GM21423 (cell line): ENCODE measurements around the gene SYNPR.
A peak's percentile ranks its signal among the peaks of the same experiment; 100 is the strongest.

ENCODE experiments used
- ATAC-seq: cut with Tn5 transposase; IDR thresholded peaks from one replicate; pipeline ENCODE4 v1.9.1; 2021; ENCODE audit warnings: mild to moderate bottlenecking, moderate library complexity; ENCODE audit not compliant: unreplicated experiment

SYNPR gene

GRCh38 chr3:63462732-63463131 is 184.6 kb downstream of the SYNPR start:
- no peak for ATAC-seq

GRCh38 chr3:63467392-63467791 is 189.3 kb downstream of the SYNPR start:
- no peak for ATAC-seq

DNA sequence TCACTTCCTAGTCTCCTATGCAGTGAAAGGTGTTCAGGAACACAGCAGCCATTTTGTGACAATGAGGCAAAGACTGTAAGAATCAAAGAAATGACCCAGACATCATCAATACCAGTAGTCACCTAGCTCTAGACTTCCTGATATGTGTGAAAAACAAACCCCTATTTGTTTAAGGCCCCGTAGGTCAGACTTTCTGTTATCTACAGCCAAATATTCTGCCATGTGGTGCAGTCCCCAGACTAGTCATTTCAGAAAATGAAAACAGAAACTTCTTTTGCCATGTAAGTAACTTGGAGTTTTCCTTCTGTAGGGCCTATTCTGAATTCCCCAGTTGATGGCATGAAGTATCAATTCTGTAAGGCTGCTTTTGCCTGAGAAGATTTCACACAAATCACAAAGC is 192.6 kb downstream of the SYNPR start:
- ATAC-seq: peak; percentile 76

DNA sequence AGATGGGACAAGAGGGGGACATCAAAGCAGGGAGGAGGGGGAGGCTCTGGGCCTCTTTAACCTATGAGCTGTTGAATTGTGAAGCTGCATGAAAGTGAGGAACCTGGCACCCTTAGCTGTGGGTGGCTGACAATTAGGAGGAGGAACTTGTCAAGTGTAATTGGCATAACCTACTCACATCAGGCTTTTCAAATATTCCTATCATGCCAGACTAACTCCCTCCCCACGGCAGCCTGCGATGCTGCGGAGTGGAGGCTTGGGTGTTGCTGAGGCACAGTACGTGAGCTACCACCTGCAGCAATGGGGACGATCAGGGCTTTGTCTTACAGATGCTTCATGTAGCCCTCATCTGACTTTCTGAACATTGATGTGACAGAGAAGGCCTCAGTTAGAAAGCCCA is 193.7 kb downstream of the SYNPR start:
- ATAC-seq: no peak

DNA sequence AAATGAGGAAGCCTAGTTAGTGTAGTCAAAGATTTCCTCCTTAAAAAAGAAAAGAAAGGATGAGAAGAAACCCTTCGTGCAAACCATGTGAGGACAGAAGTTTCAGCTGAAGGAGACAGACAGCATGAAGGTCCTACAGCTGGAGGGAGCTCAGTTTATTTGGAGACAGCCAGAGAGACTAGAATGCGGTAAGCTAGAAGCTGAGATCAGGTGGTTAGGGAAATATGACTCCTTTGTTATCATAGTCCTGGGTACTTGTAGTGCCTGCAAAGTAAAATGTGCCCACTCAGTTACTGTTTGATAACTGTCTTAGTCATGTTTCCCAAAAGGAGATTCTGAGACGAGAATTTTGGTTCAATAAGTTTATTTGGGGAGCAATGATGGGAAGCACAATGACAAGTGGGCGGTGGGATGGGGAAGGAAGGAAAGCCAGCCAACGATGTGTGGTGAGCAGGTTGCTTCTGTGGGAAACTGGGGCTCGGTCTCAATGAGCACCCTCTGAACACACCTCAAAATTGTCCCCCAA is 195.6 kb downstream of the SYNPR start:
- no peak for ATAC-seq

DNA sequence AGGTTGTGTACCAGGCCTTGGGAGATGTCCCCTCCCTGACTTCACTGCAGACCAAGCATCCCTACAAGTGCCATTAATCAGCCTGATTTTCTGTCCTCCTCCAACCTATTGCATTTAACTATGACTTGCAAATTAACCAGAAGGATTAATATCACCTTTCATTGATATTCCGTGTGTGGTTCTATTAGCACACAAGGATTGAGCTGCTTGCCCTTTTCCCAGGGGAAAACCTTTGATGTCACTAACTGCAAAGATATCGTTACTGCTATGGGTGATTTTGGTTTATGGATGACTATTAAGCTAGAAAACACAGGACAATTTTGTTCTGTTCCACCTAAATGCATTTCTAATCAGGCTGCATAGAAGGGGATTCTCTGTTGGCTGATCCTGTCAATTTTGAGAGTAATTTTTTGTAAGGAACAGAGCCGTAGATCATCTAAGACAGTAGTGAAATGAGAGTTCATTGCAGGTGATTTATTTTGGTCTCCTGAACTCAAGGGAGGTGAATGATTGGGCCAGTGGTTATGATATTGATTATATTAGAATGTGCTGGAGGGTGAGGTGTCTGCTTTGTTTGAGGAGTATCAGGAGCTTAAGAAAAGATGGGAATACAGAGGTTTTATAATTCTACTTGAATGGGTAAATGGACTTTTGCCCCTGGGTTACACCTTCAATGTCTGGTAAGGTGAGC is 196.9 kb downstream of the SYNPR start:
- no peak for ATAC-seq

DNA sequence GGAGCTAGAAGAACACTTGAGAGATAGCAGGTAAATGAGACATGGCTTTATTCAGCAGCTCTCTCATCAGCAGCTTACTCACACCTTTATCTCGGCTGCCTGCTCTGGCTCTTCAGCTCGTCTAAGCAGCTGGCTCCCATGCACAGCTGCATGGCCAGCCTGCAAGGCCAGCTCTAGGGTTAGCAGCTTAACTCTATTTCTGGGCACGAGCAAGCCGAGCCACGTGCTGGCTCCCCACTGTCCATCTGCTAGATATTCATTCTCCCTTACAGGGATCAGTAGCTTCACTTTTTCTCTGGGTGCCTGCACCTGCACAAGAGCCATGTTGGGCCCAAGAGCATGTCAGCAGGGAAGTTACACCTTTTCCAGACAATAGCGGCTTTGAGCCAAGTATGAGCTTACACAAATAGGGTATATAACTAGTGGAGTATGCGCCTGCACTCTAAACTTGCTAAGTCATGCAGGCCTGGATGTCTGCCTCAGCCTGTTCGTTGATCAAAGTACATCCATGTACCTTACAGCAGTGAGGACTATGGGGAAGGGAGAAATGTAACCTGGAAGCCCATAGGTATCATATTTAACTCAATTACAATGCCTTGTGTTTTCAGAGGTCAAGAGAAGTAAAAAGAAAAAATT is 199.5 kb downstream of the SYNPR start:
- ATAC-seq: no peak

DNA sequence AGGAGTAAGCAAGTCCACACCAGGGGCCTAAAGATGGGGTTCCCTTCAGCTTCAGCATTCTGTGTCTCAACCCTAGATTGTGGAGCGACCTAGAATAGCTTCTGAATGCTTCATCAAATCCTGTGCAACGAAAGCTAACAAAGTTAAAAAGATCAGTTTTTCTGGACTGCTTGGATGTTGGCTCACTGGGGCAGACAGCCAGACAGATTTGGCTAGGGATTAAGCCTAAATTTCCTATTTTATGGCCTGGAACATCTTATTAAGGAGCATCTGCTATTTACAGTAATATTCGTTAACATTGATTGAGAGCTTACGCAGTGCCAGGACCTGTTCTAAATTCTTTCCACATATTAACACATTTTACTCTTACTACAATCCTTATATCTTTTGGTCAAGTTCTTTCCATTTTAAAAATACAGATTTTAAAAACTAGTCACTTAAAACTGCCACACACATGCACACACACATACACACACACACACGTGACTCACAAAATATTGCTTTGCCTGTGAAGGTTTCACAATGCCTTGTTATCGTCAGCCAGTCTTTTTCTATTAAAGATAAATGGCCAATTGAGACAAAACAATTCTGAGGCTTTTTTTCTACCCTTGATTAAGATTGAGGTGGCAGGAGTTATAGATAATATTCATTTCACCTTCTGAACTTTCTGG is 201.0 kb downstream of the SYNPR start:
- ATAC-seq: no peak

GRCh38 chr3:63479661-63480035 is 201.5 kb downstream of the SYNPR start:
- no peak for ATAC-seq

DNA sequence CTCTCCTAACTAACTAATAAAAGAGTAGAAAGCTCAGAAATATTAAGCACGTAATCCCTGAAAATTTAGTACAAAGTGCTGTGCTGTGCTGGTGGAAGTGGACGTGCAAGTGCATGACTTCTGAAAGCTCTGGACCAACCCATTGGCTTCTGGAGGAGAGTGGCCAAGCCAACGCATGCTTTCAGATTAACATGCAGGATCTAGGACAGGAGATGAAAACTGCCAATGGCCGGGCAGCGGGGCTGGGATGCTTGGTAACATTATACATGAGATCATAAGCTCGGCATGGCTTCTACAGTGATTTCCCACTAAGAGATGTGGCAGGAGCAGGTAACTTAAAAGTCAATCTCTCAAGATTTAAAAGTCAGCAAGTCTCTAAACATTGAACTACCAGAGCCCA is 203.5 kb downstream of the SYNPR start:
- no peak for ATAC-seq

- no peak for ATAC-seq
Observed at GRCh38 chr3:63482341-63482740, 204.2 kb downstream of the SYNPR start.

DNA sequence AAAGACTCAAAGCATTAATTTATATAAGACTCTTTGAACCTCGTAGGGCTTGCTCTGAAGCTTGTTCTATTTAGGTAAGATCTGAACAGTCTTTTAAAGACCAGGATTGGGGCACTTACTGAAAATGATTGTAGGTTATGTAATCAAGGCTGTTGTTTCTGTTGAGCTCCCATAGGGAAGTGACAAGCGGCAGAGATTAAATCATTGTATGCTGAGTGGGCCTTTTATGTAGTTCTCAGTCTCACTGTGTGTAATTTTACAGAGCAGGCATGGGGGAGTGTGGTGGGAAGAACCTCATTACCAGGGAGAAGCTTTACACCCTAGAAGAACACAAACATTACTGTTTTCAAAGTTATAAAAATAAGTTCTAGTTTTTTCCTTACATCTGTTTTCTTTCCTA is 214.4 kb downstream of the SYNPR start:
- no peak for ATAC-seq

DNA sequence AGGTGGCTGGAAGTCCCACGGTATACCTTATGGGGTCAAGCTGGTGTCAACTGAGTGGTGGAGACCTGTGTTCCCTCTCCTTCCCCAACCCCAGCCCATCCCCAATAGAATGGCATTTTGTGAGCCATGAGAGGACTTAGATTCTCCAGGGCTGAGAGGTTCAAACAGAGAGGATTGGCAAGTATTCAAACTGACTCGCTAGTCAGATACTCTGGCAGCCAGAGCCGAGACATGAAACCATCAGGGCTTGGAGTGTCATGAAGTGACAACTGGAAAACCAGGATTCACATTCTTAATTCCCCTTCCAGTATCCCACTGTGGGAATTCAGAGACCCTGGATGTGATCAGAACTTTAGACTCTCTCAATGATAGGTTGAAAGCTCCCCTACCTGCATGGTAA is 215.0 kb downstream of the SYNPR start:
- ATAC-seq: no peak

GRCh38 chr3:63494646-63495045 is 216.5 kb downstream of the SYNPR start:
- no peak for ATAC-seq

GRCh38 chr3:63497641-63498040 is 219.5 kb downstream of the SYNPR start:
- no peak for ATAC-seq

- ATAC-seq: no peak
Observed at GRCh38 chr3:63500196-63500595, 222.1 kb downstream of the SYNPR start.

GRCh38 chr3:63508305-63508704 is 230.2 kb downstream of the SYNPR start:
- no peak for ATAC-seq

DNA sequence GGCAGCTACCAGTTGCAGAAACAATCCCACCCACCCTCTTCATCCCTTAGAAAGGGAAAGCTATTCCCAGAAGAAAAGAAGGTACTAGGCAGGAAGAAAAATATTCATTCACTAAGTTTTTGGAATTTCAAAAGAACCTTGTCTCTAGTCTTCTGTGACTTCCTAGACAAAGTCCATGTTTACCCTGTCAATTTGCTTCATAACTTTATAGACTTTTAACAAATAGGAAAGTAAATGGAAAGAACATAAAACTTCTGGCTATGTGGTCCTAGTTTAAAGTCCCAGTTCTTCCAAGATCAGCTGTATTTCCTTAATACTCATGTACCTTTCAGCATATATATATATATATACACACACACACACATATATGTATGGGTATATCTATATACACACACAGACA is 230.7 kb downstream of the SYNPR start:
- ATAC-seq: no peak

- ATAC-seq: no peak
Observed at GRCh38 chr3:63513791-63514190, 235.7 kb downstream of the SYNPR start.

DNA sequence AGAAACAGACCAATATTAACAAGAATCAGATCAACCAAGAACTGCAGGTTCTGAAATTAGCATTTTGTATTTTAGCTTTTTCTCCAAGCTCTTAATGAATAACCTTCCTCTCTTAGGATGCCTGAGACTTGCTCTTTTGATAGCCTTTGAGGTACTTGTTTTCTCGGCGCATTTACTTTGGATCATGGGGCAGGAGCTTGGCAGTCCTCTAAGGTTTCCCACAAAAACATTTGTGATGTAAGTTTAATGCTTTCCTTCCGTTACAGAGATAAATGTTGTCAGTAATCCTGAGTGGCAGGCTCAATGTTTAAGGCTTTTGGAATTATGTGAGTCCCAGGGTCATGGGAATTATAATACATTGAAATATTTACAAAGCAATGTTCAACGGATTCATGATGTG is 236.6 kb downstream of the SYNPR start:
- ATAC-seq: no peak

GRCh38 chr3:63519426-63519825 is 241.3 kb downstream of the SYNPR start:
- ATAC-seq: no peak

GRCh38 chr3:63521657-63522056 is 243.5 kb downstream of the SYNPR start:
- no peak for ATAC-seq
